Measurements from ENCODE around the gene SRGAP3.
A peak's percentile ranks its signal among the peaks of the same experiment; 100 is the strongest.

Gene SRGAP3

GRCh38 chr3:8963137-8963853, 286.2 kb downstream of the SRGAP3 start, which contains the start of gene RAD18:
Gene RAD18 (minus strand): TSS chr3:8963472. CDS start chr3:8963385, 87 bp downstream.
- Histone ChIP-seq H3K4me1 (ENCODE audit: control insufficient read depth, low read depth, low read length) (peaks cover 12% of the 10 kb centered on the region), H3K27me3 (ENCODE audit: control insufficient read depth, insufficient read depth, low read length) (no peaks in the 10 kb centered on the region), H3K9me3 (ENCODE audit: control insufficient read depth, low read depth, low read length) (no peaks in the 10 kb centered on the region), H3K9ac (ENCODE audit: low read length) (peak within 1 kb of the TSS; percentile 79), H3K27ac (ENCODE audit: low read length) (peak within 1 kb of the TSS; percentile 52), H3K36me3 (ENCODE audit: control insufficient read depth, low read depth, low read length) (peaks cover 7% of the 10 kb centered on the region), H3K4me3 (ENCODE audit: low read length) (peak within 1 kb of the TSS; percentile 86)

- no peaks in the 10 kb centered on the region for H3K27me3 ChIP-seq (ENCODE audit: control insufficient read depth, insufficient read depth, low read length)
- H3K4me1 ChIP-seq (ENCODE audit: control insufficient read depth, low read depth, low read length): peaks cover 12% of the 10 kb centered on the region
- H3K36me3 ChIP-seq (ENCODE audit: control insufficient read depth, low read depth, low read length): peaks cover 16% of the 10 kb centered on the region
- H3K9ac ChIP-seq (ENCODE audit: low read length): peak overlapping the region; percentile 79
- H3K9me3 ChIP-seq (ENCODE audit: control insufficient read depth, low read depth, low read length): no peaks in the 10 kb centered on the region
- H3K4me3 ChIP-seq (ENCODE audit: low read length): peak overlapping the region; percentile 86
- H3K27ac ChIP-seq (ENCODE audit: low read length): no peak overlapping the region
Observed at GRCh38 chr3:8962226-8962861, 287.1 kb downstream of the SRGAP3 start.

GRCh38 chr3:8959668-8960067, 289.8 kb downstream of the SRGAP3 start:
- Histone ChIP-seq H3K4me3 (ENCODE audit: low read length) (no peak overlapping the region), H3K27ac (ENCODE audit: low read length) (no peak overlapping the region), H3K4me1 (ENCODE audit: control insufficient read depth, low read depth, low read length) (peaks cover 9% of the 10 kb centered on the region), H3K27me3 (ENCODE audit: control insufficient read depth, insufficient read depth, low read length) (no peaks in the 10 kb centered on the region), H3K9ac (ENCODE audit: low read length) (no peak overlapping the region), H3K36me3 (ENCODE audit: control insufficient read depth, low read depth, low read length) (peaks cover 23% of the 10 kb centered on the region), H3K9me3 (ENCODE audit: control insufficient read depth, low read depth, low read length) (no peaks in the 10 kb centered on the region)

GRCh38 chr3:8954938-8955763, 294.3 kb downstream of the SRGAP3 start:
- Histone ChIP-seq H3K36me3 (ENCODE audit: control insufficient read depth, low read depth, low read length) (peaks cover 23% of the 10 kb centered on the region), H3K9ac (ENCODE audit: low read length) (peak overlapping the region; percentile 13), H3K27ac (ENCODE audit: low read length) (no peak overlapping the region), H3K9me3 (ENCODE audit: control insufficient read depth, low read depth, low read length) (no peaks in the 10 kb centered on the region), H3K4me3 (ENCODE audit: low read length) (no peak overlapping the region), H3K27me3 (ENCODE audit: control insufficient read depth, insufficient read depth, low read length) (no peaks in the 10 kb centered on the region), H3K4me1 (ENCODE audit: control insufficient read depth, low read depth, low read length) (no peaks in the 10 kb centered on the region)

- Histone ChIP-seq H3K4me1 (ENCODE audit: control insufficient read depth, low read depth, low read length) (no peaks in the 10 kb centered on the region), H3K4me3 (ENCODE audit: low read length) (no peak overlapping the region), H3K9me3 (ENCODE audit: control insufficient read depth, low read depth, low read length) (no peaks in the 10 kb centered on the region), H3K9ac (ENCODE audit: low read length) (no peak overlapping the region), H3K36me3 (ENCODE audit: control insufficient read depth, low read depth, low read length) (peaks cover 16% of the 10 kb centered on the region), H3K27me3 (ENCODE audit: control insufficient read depth, insufficient read depth, low read length) (no peaks in the 10 kb centered on the region), H3K27ac (ENCODE audit: low read length) (no peak overlapping the region)
Observed at GRCh38 chr3:8953313-8953712, 296.1 kb downstream of the SRGAP3 start.

GRCh38 chr3:8952130-8952529, 297.3 kb downstream of the SRGAP3 start:
- Histone ChIP-seq H3K27me3 (ENCODE audit: control insufficient read depth, insufficient read depth, low read length) (no peaks in the 10 kb centered on the region), H3K9me3 (ENCODE audit: control insufficient read depth, low read depth, low read length) (no peaks in the 10 kb centered on the region), H3K4me3 (ENCODE audit: low read length) (no peak overlapping the region), H3K4me1 (ENCODE audit: control insufficient read depth, low read depth, low read length) (no peaks in the 10 kb centered on the region), H3K27ac (ENCODE audit: low read length) (no peak overlapping the region), H3K9ac (ENCODE audit: low read length) (no peak overlapping the region), H3K36me3 (ENCODE audit: control insufficient read depth, low read depth, low read length) (peaks cover 12% of the 10 kb centered on the region)

DNA sequence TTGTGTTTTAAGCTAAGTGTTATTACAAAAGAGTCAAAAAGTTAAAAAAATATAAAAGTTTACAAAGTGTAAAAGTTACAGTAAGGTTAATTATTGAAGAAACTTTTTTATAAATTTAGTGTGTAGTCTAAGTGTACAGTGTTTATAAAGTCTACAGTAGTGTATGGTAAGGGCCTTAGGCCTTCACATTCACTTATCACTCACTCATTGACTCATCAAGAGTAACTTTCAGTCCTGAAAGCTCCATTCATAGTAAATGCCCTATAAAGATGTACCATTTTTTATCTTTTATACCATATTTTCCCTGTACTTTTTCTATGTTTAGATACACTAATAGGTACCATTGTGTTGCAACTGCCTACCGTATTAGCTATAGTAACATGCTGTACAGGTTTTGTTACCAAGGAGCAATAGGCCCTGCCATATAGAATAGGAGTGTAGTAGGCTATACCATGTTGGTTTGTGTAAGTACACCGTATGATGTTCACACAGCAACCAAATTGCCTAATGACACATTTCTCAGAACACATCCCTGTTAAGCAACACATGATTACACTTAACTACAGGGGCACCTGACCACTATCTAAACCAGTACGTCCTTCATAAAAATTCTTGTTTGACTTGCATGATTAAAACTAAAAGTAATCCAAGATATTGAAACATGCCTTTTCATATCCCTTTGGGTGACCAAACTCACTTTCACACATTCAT, 303.4 kb downstream of the SRGAP3 start:
- Histone ChIP-seq H3K9me3 (ENCODE audit: control insufficient read depth, low read depth, low read length) (no peaks in the 10 kb centered on the region), H3K4me3 (ENCODE audit: low read length) (no peak overlapping the region), H3K9ac (ENCODE audit: low read length) (no peak overlapping the region), H3K27me3 (ENCODE audit: control insufficient read depth, insufficient read depth, low read length) (no peaks in the 10 kb centered on the region), H3K36me3 (ENCODE audit: control insufficient read depth, low read depth, low read length) (peaks cover 34% of the 10 kb centered on the region), H3K4me1 (ENCODE audit: control insufficient read depth, low read depth, low read length) (no peaks in the 10 kb centered on the region), H3K27ac (ENCODE audit: low read length) (no peak overlapping the region)

DNA sequence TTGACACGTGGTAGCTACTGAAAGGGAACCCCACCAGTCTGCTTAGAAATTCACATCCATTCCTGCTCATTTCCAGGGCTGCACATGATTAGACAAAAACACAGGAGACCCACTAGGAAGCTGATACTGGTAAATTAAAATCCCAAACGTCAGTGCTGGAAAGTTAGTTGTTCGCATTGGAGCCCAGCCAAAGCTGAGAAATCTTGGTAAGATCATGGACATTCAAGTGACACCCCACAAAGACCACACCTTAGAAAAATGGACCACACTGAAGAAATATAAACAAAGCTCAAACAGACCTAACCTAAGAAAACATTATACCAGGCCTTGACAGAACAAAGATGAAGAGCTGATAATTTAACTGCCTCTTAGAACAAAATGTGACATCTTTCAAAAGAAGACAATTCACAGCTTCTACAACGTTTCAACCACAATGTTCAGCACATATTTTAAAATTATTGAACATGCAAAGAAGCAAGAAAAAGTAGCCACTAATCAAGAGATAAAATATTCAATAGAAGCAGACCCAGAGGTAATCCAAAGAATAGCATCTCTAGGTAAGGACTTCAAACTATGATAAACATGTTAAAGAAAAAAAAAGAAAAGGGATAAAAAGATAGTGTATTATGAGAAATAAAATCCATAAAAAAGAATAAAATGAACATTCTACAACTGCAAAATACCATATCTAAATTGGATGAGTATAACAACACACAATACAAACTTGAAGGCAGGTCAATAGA, 306.5 kb downstream of the SRGAP3 start:
- Histone ChIP-seq H3K4me1 (ENCODE audit: control insufficient read depth, low read depth, low read length) (no peaks in the 10 kb centered on the region), H3K27me3 (ENCODE audit: control insufficient read depth, insufficient read depth, low read length) (no peaks in the 10 kb centered on the region), H3K27ac (ENCODE audit: low read length) (no peak overlapping the region), H3K36me3 (ENCODE audit: control insufficient read depth, low read depth, low read length) (peaks cover 52% of the 10 kb centered on the region), H3K9me3 (ENCODE audit: control insufficient read depth, low read depth, low read length) (no peaks in the 10 kb centered on the region), H3K9ac (ENCODE audit: low read length) (no peak overlapping the region), H3K4me3 (ENCODE audit: low read length) (no peak overlapping the region)

DNA sequence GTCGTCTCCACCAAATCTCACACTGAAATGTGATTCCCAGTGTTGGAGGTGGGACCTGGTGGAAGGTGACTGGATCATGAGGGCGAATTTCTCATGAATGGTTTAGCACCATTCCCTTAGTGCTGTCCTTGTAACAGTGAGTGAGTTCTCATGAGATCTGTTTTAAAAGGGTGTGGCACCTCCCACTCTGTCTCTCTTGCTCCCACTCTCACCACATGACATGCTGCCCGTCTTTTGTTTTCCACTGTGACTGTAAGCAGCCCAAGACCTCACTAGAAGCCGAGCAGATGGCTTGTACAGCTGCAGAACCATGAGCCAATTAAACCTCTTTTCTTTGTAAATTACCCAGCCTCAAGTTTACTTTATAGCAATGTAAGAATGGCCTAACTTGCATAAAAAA, 307.3 kb downstream of the SRGAP3 start:
- Histone ChIP-seq H3K36me3 (ENCODE audit: control insufficient read depth, low read depth, low read length) (peaks cover 53% of the 10 kb centered on the region), H3K4me1 (ENCODE audit: control insufficient read depth, low read depth, low read length) (no peaks in the 10 kb centered on the region), H3K9ac (ENCODE audit: low read length) (no peak overlapping the region), H3K27ac (ENCODE audit: low read length) (no peak overlapping the region), H3K9me3 (ENCODE audit: control insufficient read depth, low read depth, low read length) (no peaks in the 10 kb centered on the region), H3K4me3 (ENCODE audit: low read length) (no peak overlapping the region), H3K27me3 (ENCODE audit: control insufficient read depth, insufficient read depth, low read length) (no peaks in the 10 kb centered on the region)

GRCh38 chr3:8938021-8938420, 311.4 kb downstream of the SRGAP3 start:
- Histone ChIP-seq H3K27me3 (ENCODE audit: control insufficient read depth, insufficient read depth, low read length) (no peaks in the 10 kb centered on the region), H3K27ac (ENCODE audit: low read length) (no peak overlapping the region), H3K9ac (ENCODE audit: low read length) (no peak overlapping the region), H3K4me1 (ENCODE audit: control insufficient read depth, low read depth, low read length) (no peaks in the 10 kb centered on the region), H3K9me3 (ENCODE audit: control insufficient read depth, low read depth, low read length) (no peaks in the 10 kb centered on the region), H3K4me3 (ENCODE audit: low read length) (no peak overlapping the region), H3K36me3 (ENCODE audit: control insufficient read depth, low read depth, low read length) (peaks cover 43% of the 10 kb centered on the region)
